HG03025 (cell line): ENCODE data around the gene NRAP.
"Not testable (repeated sequence)": the region's sequence is repeated elsewhere in the genome, so short reads cannot be mapped to it uniquely, and the experiment has no call there.

ENCODE experiments used
- ATAC-seq: cut with Tn5 transposase; IDR thresholded peaks from one replicate; pipeline ENCODE4 v1.9.1; 2021; ENCODE audit warnings: mild to moderate bottlenecking, moderate library complexity; ENCODE audit not compliant: unreplicated experiment, low FRiP score

The NRAP gene

GRCh38 chr10:113681533-113682470 lies 18.0 kb upstream of the NRAP start:
- ATAC-seq: peak; percentile 44

- peak; percentile 18 for ATAC-seq
Observed at GRCh38 chr10:113680190-113681111, 16.6 kb upstream of the NRAP start.

GRCh38 chr10:113679463-113680189 lies 15.8 kb upstream of the NRAP start, which contains the start of gene CASP7:
Gene CASP7 (plus strand): TSS chr10:113679912. CDS start chr10:113697494, 17,582 bp downstream.
- ATAC-seq: peak; percentile 72

- peak; percentile 62 for ATAC-seq
Observed at GRCh38 chr10:113666682-113667252, 2.9 kb upstream of the NRAP start.

GRCh38 chr10:113665806-113666354 lies 2.0 kb upstream of the NRAP start:
- no peak for ATAC-seq

GRCh38 chr10:113665352-113665751 lies 1.5 kb upstream of the NRAP start:
- ATAC-seq: no peak

GRCh38 chr10:113663142-113663541 lies 699 bp downstream of the NRAP start:
- ATAC-seq: no peak

- no peak for ATAC-seq
Observed at GRCh38 chr10:113661332-113661731, 2.5 kb downstream of the NRAP start.

GRCh38 chr10:113657544-113657943 lies 6.3 kb downstream of the NRAP start:
- no peak for ATAC-seq

- ATAC-seq: no peak
Observed at GRCh38 chr10:113656896-113657295, 6.9 kb downstream of the NRAP start.

GRCh38 chr10:113652456-113652855 lies 11.4 kb downstream of the NRAP start:
- not testable (repeated sequence) for ATAC-seq

GRCh38 chr10:113651898-113652297 lies 11.9 kb downstream of the NRAP start:
- no peak for ATAC-seq

GRCh38 chr10:113651021-113651420 lies 12.8 kb downstream of the NRAP start:
- ATAC-seq: no peak

- ATAC-seq: no peak
Observed at GRCh38 chr10:113650172-113650571, 13.7 kb downstream of the NRAP start.

- ATAC-seq: no peak
Observed at GRCh38 chr10:113648478-113648877, 15.4 kb downstream of the NRAP start.

GRCh38 chr10:113647812-113648211 lies 16.0 kb downstream of the NRAP start:
- no peak for ATAC-seq

- no peak for ATAC-seq
Observed at GRCh38 chr10:113646336-113647201, 17.3 kb downstream of the NRAP start.

- no peak for ATAC-seq
Observed at GRCh38 chr10:113644185-113645120, 19.4 kb downstream of the NRAP start.
